ENCODE results near the gene WDR35.

DNA sequence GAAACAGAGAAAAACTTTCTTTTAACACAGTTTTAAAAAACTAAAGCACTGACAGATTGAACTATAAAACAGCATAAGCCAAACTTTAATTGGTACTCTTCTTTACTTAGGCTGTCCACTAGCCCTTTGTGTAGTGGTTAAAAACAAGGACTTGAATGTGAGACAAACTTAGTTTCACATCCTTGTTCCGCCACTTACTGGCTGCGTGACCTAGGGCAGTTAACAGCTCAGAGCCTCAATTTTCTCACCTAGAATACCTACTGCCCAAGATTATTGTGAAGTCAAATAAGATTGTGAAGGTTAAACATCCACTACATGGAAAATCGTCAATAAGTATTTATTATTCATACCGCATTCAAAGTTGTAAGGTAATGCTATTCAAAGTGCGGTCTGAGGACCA, 2.0 kb downstream of the WDR35 start:
- TF ChIP-seq, protein P1, sequence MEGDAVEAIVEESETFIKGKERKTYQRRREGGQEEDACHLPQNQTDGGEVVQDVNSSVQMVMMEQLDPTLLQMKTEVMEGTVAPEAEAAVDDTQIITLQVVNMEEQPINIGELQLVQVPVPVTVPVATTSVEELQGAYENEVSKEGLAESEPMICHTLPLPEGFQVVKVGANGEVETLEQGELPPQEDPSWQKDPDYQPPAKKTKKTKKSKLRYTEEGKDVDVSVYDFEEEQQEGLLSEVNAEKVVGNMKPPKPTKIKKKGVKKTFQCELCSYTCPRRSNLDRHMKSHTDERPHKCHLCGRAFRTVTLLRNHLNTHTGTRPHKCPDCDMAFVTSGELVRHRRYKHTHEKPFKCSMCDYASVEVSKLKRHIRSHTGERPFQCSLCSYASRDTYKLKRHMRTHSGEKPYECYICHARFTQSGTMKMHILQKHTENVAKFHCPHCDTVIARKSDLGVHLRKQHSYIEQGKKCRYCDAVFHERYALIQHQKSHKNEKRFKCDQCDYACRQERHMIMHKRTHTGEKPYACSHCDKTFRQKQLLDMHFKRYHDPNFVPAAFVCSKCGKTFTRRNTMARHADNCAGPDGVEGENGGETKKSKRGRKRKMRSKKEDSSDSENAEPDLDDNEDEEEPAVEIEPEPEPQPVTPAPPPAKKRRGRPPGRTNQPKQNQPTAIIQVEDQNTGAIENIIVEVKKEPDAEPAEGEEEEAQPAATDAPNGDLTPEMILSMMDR (IDR thresholded peaks at IDR 0.05) = no peak
- TF ChIP-seq POLR2A (IDR thresholded peaks at IDR 0.05) = no peak

All from lower leg skin (tissue), 3 donors.